ENCODE results near the gene TRIM29. TPM values are rescaled to one million over a fixed set of nuclear protein-coding genes. Genes with fewer than 3 reads are reported as not detected.

Gene TRIM29
- total RNA-seq, 2 experiments from 2014 or later: not detected

GRCh38 chr11:120120805-120121335 lies 17.0 kb downstream of the TRIM29 start:
- Histone ChIP-seq H3K27ac (ENCODE audit: low read depth in 1 of 2, low read length in 2 of 2) (no peak overlapping the region), H3K4me1 (ENCODE audit: insufficient read depth, low read length) (no peaks in the 10 kb centered on the region), H3K9me3 (ENCODE audit: control insufficient read depth in 1 of 2, insufficient read depth in 1 of 2, low read length in 2 of 2) (no peaks in the 10 kb centered on the region), H3K4me3 (ENCODE audit: low read length) (no peak overlapping the region), H3K36me3 (ENCODE audit: insufficient read depth, low read length) (no peaks in the 10 kb centered on the region), H3K27me3 (ENCODE audit: control insufficient read depth in 1 of 2, insufficient read depth in 2 of 2, low read length in 2 of 2) (no peaks in the 10 kb centered on the region)
- CTCF ChIA-PET: no interaction called here
- H3K36me3 Mint-ChIP-seq (ENCODE audit: low read depth): no peaks in the 10 kb centered on the region
- POLR2A ChIA-PET: no interaction called here
- DNase-seq: no peak
- no peak for ATAC-seq (ENCODE audit: poor library complexity)
- H3K4me3 Mint-ChIP-seq: no peak overlapping the region
- H3K4me1 Mint-ChIP-seq (ENCODE audit: low read depth): peaks cover 5% of the 10 kb centered on the region
- H3K27ac Mint-ChIP-seq: no peak overlapping the region
- no peaks in the 10 kb centered on the region for H3K9me3 Mint-ChIP-seq
- peaks cover 5% of the 10 kb centered on the region for H3K27me3 Mint-ChIP-seq
- intact Hi-C loops (cut with DNase I, micrococcal nuclease): no loop called here
- TF ChIP-seq CTCF (IDR thresholded peaks at IDR 0.05): no peak

- Mint-ChIP-seq H3K9me3 (no peaks in the 10 kb centered on the region), H3K36me3 (ENCODE audit: low read depth) (no peaks in the 10 kb centered on the region), H3K27me3 (peaks cover 13% of the 10 kb centered on the region), H3K4me1 (ENCODE audit: low read depth) (peaks cover 5% of the 10 kb centered on the region), H3K4me3 (no peak overlapping the region), H3K27ac (no peak overlapping the region)
- DNase-seq: no peak
- no peaks in the 10 kb centered on the region for H3K36me3 ChIP-seq (ENCODE audit: insufficient read depth, low read length)
- no peaks in the 10 kb centered on the region for H3K4me1 ChIP-seq (ENCODE audit: insufficient read depth, low read length)
- H3K27ac ChIP-seq (ENCODE audit: low read depth in 1 of 2, low read length in 2 of 2): no peak overlapping the region
- no peak for TF ChIP-seq CTCF (IDR thresholded peaks at IDR 0.05)
- intact Hi-C loops (cut with DNase I, micrococcal nuclease): no loop called here
- no peak for ATAC-seq (ENCODE audit: poor library complexity)
- ChIA-PET POLR2A (no interaction called here), CTCF (no interaction called here)
- H3K9me3 ChIP-seq (ENCODE audit: control insufficient read depth in 1 of 2, insufficient read depth in 1 of 2, low read length in 2 of 2): no peaks in the 10 kb centered on the region
- no peaks in the 10 kb centered on the region for H3K27me3 ChIP-seq (ENCODE audit: control insufficient read depth in 1 of 2, insufficient read depth in 2 of 2, low read length in 2 of 2)
- H3K4me3 ChIP-seq (ENCODE audit: low read length): no peak overlapping the region
Measured at GRCh38 chr11:120119121-120119520, 18.8 kb downstream of the TRIM29 start.

- Histone ChIP-seq H3K36me3 (ENCODE audit: insufficient read depth, low read length) (no peaks in the 10 kb centered on the region), H3K9me3 (ENCODE audit: control insufficient read depth in 1 of 2, insufficient read depth in 1 of 2, low read length in 2 of 2) (no peaks in the 10 kb centered on the region), H3K4me3 (ENCODE audit: low read length) (no peak overlapping the region), H3K4me1 (ENCODE audit: insufficient read depth, low read length) (no peaks in the 10 kb centered on the region), H3K27me3 (ENCODE audit: control insufficient read depth in 1 of 2, insufficient read depth in 2 of 2, low read length in 2 of 2) (no peaks in the 10 kb centered on the region), H3K27ac (ENCODE audit: low read depth in 1 of 2, low read length in 2 of 2) (no peak overlapping the region)
- no peak for TF ChIP-seq CTCF (IDR thresholded peaks at IDR 0.05)
- Mint-ChIP-seq H3K27ac (no peak overlapping the region), H3K4me3 (no peak overlapping the region), H3K4me1 (ENCODE audit: low read depth) (no peaks in the 10 kb centered on the region), H3K27me3 (peaks cover 10% of the 10 kb centered on the region), H3K9me3 (no peaks in the 10 kb centered on the region), H3K36me3 (ENCODE audit: low read depth) (no peaks in the 10 kb centered on the region)
- intact Hi-C loops (cut with DNase I, micrococcal nuclease): no loop called here
- ATAC-seq (ENCODE audit: poor library complexity) (no peak), DNase-seq (no peak)
- ChIA-PET POLR2A (no interaction called here), CTCF (no interaction called here)
Measured at GRCh38 chr11:120117991-120118390, 19.9 kb downstream of the TRIM29 start.

Data from CD4-positive, alpha-beta T cell (primary cell).